Retinal pigment epithelial cell (primary cell): ENCODE measurements around the gene RGS16.

Experiments used
- DNase-seq: peaks from one replicate; pipeline ENCODE4 v3.0.0-alpha.2; 2010; ENCODE audit warnings: low read depth
- H3K4me3 ChIP-seq: 2 replicates; pipeline ENCODE4 v1.5.1; 2011; ENCODE audit warnings: mild to moderate bottlenecking, low read length, control low read depth, moderate library complexity
- TF ChIP-seq, protein P1 (sequence below): conservative IDR thresholded peaks from 2 replicates; pipeline ENCODE4 v1.5.1; 2011; ENCODE audit warnings: low read depth, low read length, control low read depth, inconsistent platforms

RGS16 gene

DNA sequence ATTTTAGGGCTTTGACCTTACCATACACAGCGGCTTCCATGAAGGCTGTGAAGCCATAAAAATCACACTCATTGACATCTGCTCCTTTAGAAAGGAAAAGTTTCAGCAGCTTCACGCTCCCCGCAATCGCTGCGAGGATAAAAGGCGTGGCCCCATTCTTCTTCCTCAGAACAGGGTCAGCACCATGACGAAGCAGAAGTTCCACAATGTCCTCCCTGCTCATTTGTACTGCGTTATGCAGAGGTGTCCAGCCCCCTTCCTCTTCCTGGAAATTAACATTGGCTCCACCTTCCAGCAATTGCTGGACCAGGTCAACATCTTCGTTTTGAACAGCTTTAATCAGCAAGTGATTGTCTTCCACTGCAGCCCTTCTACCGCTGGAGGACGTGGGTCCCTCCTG lies 17.8 kb downstream of the RGS16 start:
- TF ChIP-seq, protein P1, sequence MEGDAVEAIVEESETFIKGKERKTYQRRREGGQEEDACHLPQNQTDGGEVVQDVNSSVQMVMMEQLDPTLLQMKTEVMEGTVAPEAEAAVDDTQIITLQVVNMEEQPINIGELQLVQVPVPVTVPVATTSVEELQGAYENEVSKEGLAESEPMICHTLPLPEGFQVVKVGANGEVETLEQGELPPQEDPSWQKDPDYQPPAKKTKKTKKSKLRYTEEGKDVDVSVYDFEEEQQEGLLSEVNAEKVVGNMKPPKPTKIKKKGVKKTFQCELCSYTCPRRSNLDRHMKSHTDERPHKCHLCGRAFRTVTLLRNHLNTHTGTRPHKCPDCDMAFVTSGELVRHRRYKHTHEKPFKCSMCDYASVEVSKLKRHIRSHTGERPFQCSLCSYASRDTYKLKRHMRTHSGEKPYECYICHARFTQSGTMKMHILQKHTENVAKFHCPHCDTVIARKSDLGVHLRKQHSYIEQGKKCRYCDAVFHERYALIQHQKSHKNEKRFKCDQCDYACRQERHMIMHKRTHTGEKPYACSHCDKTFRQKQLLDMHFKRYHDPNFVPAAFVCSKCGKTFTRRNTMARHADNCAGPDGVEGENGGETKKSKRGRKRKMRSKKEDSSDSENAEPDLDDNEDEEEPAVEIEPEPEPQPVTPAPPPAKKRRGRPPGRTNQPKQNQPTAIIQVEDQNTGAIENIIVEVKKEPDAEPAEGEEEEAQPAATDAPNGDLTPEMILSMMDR: no peak
- H3K4me3 ChIP-seq: no peak overlapping the region
- no peak for DNase-seq

DNA sequence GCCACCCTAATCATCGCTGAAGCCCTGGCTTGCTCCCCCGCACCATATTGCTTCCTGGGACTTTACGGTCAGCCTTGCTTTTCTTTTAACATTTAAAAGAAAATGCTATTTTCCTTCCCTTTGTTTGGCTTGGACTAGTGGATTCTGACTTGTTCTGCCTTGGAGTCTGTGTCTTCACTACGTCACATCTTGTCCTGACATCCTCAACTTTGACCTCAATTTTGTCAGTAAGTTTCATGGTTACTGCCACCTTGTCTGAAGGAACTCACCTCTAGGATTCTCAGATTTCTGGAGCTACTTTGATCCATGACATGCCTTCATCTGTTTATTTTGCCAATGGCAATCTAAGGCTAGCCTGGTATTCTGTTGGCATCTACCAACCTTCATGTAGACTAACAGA lies 19.4 kb downstream of the RGS16 start:
- no peak for DNase-seq
- no peak overlapping the region for H3K4me3 ChIP-seq

DNA sequence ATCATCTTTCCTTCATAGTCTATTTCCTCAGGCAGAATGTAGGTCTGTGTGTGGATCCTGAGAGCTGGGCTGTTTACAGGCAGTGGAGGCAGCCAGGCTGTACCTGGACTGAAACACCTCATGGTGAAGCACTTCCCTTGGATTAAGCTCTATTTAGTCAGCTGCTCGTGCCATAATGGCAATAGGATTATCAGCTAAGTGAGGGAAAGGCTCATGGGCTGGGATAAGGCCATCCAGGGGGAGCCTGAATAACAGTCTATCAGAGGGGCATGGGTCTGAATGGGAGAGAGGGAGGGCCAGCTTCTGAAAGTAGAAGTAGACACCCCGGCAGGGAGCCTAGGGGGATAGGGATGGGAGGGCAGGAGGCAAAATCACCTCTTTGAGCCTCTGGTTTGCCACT lies 23.5 kb downstream of the RGS16 start:
- H3K4me3 ChIP-seq: no peak overlapping the region
- TF ChIP-seq, protein P1: no peak
- no peak for DNase-seq

More for the DNA sequence above, 19.4 kb downstream of the RGS16 start:
- TF ChIP-seq, protein P1: no peak

DNA sequence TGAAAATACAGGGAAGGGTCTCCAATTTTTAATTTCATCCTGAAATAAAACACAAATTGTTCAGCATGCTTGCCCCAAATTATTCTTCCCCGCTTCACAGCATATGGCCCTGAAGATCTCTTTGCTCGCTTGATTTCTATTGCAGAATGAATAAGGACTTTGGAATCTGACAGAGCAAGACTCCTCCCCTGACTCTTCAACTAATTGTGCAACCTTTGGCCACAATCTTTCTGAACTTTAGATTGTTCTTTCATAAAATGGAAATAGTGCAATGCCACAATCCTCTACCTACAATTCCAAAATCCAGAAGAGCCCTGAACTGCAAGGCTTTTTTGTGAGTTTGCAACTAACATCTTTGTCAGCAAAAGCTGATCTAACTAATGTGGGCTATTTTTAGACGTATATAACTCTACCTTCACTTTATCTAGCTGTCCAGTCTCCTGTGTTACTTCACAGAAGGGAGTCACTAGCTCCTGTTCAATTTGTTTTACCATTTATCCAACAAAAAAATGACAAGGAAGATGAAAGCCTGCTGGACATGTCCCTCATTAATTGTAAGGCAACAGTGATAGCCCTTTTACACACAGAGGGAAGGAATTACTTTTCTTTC lies 28.5 kb downstream of the RGS16 start:
- DNase-seq: no peak
- H3K4me3 ChIP-seq: no peak overlapping the region
- TF ChIP-seq, protein P1: no peak

DNA sequence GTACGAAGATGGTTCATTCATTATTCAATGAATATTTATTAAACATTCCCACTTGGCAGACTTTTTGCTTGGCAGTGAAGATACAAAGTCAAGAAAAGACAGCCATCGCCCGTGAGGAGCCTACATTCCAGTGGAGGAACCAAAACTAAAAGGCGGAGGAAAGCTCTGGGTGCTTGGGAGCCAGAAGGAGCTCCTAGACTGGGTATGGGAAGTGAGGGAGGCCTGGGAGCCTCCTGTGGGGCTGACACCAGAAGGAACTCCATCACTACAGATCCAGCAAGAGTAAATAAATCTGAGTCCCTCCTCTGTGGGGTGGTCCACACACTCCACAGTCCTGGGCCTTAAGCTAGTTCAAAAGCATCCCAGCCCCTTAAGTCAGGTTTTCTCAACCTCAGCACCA lies 30.0 kb downstream of the RGS16 start:
- no peak for DNase-seq
- TF ChIP-seq, protein P1: no peak
- H3K4me3 ChIP-seq: no peak overlapping the region

DNA sequence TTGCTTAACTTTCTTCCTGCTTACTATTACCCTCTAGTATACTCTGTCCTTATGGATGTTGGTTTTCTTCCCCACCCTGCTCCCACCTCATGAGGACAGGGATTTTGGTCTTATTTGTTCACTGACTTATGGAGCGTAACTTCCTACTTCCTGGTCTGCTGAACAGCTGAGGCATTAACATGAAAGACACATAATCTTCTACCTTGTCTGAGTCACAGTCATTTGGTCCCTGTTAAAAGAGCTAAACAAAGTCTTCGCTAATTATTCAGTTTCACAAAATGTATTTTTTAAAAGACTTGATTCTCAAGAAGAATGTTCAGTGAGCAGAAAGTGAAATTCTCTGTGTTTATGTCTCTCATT lies 33.6 kb downstream of the RGS16 start:
- TF ChIP-seq, protein P1: no peak
- H3K4me3 ChIP-seq: no peak overlapping the region
- DNase-seq: no peak

DNA sequence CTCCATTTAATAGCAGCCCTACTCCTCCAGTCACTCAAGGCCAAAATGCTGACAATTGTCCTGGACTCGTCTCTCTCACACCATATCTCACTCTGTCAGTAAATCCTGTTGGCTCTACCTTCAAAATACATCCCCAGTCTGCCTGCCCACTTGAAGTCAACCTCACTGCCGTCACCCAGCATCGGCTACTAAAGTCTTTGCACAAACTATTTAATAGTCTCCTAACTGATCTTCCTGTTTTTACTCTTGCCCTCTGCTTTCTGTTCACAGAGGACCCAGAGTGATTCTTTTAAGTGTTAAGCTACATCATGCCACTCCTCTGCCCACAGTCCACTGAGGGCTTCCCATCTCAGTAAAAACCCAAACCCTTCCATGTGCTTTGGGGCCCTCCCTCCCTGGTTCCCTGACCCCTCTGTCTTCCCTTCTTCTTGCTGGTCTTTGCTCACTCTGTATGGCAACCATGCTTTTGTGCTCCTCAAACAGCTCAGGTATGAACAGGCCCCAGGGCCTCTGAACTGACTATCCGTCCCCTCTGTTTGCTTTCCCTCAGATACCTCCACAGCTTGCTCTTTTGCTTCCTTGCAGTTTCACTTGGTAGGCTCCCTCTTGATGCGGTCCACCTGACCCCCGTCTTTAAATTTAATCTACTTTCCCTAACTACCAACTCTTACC lies 34.1 kb downstream of the RGS16 start:
- no peak for DNase-seq
- no peak overlapping the region for H3K4me3 ChIP-seq
- TF ChIP-seq, protein P1: no peak
